Right ventricle myocardium inferior (tissue), 1 donor: ENCODE data around the gene GMPR2. TPM values are rescaled to one million over a fixed set of nuclear protein-coding genes. Genes with fewer than 3 reads are reported as not detected.
A peak's percentile ranks its signal among the peaks of the same experiment; 100 is the strongest.
"Not testable (repeated sequence)": the region's sequence is repeated elsewhere in the genome, so short reads cannot be mapped to it uniquely, and the experiment has no call there.

Source experiments
- ATAC-seq: fragments of 200-7000 bp; cut with Tn5 transposase; one replicate; pipeline ENCODE4 v1.9.1; 2020; ENCODE audit warnings: mild to moderate bottlenecking, moderate library complexity
- DNase-seq: peaks from one replicate; pipeline ENCODE4 v3.0.0; 2021; ENCODE audit errors: missing footprints
- intact Hi-C: fragments of 100-400 bp; cut with DNase I; formaldehyde crosslinking; loops from one replicate; pipeline ENCODE4 v1.11.0; 2022
- total RNA-seq: library from RNA; stranded (reverse); fragmentation: NEBNext Ultra II Directional; extraction: Animal tissue kit (Norgen Biotek cat#: 25700); gene quantifications from one replicate; pipeline ENCODE4 v1.2.1, GENCODE V29; 2021
- donor health status: DM: no; HTN: yes; CAD: no; lungs with severe emphysema.

The GMPR2 gene
- total RNA-seq, 1 donor from 2014 or later: 29.1 TPM

DNA sequence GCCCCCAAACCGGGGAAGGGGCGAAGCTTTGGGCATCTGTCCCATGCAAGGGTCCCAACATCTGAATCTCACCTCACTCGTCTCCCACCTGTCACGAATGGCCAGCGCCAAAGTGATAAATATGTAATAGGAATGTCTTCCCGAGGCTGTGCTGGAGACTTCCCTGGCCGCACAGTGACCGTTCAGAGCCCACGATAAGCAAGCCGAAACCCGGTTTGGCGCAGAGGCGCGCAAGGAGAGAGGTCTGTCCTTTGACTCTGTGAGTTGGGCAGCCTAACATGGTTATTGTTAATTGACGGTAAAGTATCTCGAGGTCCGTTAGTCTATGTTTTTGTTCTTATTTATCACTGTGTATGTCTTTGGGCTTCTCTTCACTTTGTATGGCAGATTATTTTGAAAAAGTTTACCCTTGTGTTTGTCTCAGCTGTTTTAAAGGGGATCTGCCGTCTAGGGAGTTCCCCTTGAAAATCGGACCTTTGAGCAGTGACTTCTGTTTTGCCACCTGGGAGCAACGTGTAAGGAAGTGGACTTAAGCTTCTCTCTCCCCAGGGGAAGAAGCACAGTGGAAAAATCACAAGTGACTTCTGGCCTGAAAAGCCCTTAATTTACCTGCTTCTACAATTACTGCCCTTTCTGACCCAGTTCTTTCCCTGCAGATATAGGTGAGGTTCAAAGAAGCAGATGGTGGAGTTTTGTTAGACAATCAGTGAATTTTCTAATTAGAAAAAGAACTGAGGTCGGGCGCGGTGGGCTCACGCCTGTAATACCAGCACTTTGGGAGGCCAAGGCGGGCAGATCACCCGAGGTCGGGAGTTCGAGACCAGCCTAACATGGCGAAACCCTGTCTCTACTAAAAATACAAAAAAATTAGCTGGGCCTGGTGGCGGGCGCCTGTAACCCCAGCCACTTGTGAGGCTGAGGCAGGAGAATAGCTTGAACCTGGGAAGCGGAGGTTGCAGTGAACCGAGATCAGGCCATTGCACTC is 36.4 kb upstream of the GMPR2 start:
- intact Hi-C loops: no loop called here
- peak; percentile 34 for DNase-seq

DNA sequence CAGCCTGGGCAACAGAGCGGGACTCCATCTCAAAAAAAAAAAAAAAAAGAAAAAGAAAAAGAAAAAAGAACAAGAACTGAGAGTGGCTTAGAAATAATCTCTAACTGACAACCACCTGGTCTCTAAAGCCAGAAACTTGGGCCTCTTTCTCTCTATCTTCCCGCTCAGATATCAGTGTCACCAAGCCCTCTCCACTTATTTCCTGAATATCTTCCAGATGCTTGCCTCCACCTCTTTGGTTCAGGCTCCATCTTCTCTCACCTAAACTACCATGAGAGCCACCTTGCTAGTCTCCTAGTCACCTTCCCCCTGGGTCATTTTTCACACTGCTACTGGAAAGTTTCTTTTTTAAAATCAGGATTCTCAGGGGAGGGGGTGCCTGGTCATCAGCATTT is 35.7 kb upstream of the GMPR2 start:
- DNase-seq (no peak), ATAC-seq (no peak)
- intact Hi-C loops: no loop called here

More for the DNA sequence above, 36.4 kb upstream of the GMPR2 start:
- ATAC-seq: peak; percentile 26

DNA sequence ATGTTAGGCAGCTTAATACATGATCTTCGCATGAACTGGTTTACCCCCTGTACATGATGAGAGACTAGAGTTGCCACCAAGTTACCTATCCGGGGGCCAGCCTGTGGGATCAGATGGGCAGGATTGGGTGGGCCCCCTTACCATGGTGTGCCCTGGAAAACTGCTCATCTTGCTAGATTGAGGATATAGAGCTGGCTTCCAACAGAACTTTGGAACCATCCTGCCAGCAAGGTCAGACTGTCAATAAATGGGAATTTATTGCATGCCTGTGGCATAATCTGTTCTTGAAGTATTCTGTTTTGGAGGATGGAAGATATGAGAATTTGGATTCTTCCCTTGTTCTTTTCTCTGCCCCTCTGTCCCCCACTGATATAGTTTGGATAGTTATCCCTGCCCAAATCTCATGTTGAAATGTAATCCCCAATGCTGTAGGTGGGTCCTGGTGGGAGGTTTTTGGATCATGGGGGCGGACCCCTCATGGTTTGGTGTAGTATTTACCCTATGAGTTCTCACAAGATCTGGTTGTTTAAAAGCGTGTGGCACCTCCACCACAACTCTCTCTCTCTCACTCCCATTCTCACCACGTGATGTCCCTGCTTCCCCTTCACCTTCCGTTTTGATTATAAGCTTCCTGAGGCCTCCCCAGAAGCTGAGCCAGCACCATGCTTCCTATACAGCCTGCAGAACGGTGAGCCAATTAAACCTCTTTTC is 33.8 kb upstream of the GMPR2 start:
- no peak for DNase-seq
- no peak for ATAC-seq
- intact Hi-C loops: no loop called here

GRCh38 chr14:24202538-24202937 is 30.2 kb upstream of the GMPR2 start:
- ATAC-seq, intact Hi-C loops, DNase-seq: not testable (repeated sequence)

- ATAC-seq, DNase-seq, intact Hi-C loops: not testable (repeated sequence)
Observed at GRCh38 chr14:24203249-24203886, 29.4 kb upstream of the GMPR2 start.

DNA sequence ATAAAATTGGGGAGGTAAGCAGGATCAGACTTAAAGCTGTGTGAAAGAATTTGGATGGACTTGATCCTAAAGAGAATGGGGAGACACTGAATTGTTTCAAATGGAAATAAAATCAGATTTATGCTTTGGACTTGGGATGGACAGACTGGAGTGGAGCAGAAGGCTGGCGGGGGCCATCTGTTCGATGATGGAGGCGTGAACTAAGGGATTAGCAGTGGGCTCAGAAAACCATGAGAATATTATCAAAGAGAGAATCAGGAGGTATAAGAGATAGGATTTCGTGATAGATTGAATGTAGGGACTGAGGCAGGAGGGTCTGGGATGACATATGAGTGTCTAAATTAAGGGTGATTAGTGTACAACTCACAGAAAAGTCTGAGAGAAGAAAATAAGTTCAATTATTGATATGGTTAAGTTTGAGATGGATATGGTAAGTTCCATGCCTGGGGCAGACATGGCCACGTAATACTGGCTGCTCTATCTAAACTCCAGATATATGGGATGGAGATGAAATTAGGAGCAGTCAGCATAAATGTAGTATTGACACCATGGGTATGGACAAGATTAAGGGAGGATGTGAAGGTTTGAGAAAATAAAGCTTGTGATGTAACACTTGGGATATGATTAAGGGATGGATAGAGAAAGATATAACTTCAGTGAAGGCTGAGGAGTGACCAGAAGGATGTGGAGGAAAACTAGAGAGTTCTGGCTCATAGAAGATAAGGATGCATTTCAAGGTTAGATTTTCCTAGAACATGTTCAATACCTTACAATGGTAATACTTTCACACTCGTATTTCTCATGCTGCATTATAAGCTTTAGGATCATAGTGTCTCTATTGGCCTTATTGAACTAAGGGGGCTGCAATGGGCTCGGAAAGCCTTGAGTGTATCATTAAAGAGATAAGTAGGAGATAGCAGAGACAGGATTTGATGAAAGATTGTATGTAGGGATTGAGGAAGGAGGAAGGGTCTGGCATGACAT is 28.3 kb upstream of the GMPR2 start:
- no peak for ATAC-seq

DNA sequence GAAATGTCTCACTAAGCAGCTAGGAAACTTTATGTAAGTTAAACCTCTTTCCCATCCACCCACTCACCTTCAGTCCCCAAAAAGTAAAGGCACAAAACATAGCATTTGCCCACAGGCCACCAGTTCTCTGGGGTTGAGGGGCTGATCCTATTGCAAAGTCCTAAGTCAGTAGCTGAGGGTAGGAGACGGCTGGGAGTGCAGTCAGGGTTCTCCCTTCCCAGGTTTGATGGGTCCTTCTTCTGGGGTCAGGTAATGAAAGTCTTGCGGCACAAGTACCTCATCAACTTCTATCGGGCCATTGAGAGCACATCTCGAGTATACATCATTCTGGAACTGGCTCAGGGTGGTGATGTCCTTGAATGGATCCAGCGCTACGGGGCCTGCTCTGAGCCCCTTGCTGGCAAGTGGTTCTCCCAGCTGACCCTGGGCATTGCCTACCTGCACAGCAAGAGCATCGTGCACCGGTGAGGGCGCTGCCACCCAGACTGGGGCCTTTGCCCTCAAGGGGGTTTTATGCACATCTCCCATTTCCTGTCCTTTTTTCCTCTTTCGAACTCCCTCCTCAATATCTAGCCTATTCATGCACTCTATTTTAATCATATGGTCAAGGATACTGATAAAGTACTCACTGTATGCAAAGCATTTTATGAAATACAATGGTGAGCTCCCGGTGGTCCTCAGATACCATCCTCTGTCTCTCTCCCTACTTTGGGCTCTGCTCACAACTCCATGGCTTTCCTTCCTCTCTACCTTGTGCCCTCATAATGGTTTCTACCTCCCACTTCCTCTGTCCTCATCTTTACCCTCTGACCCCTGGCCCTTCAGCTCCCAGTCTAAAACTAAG is 26.2 kb upstream of the GMPR2 start:
- intact Hi-C loops: no loop called here
- DNase-seq (no peak), ATAC-seq (peak; percentile 11)

More for the DNA sequence above, 28.3 kb upstream of the GMPR2 start:
- DNase-seq: no peak
- intact Hi-C loops: no loop called here

DNA sequence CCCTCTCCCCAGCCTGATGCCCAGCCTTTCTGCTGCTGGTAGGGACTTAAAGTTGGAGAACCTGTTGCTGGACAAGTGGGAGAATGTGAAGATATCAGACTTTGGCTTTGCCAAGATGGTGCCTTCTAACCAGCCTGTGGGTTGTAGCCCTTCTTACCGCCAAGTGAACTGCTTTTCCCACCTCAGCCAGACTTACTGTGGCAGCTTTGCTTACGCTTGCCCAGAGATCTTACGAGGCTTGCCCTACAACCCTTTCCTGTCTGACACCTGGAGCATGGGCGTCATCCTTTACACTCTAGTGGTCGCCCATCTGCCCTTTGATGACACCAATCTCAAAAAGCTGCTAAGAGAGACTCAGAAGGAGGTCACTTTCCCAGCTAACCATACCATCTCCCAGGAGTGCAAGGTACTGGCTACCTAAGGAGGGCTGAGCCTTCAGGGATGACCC is 25.6 kb upstream of the GMPR2 start:
- ATAC-seq (no peak), DNase-seq (no peak)
- intact Hi-C loops: no loop called here

DNA sequence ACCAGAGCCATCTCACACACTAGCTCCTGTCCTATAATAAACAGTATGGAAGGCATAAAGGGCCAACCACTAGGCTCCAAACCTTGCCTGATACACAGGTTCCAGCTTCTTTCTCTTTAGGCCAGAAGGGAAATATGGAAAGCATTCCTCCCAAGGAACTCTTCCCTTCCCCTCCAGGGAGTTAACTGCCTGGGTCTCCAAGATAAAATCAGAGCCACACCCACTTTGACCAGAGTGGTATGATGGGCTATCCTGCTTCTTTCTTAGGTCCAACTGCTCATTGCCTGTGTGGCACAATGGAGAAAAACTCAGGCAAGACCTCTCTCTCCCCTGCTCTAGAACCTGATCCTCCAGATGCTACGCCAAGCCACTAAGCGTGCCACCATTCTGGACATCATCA is 25.1 kb upstream of the GMPR2 start:
- ATAC-seq: no peak
- intact Hi-C loops: no loop called here
- DNase-seq: no peak

DNA sequence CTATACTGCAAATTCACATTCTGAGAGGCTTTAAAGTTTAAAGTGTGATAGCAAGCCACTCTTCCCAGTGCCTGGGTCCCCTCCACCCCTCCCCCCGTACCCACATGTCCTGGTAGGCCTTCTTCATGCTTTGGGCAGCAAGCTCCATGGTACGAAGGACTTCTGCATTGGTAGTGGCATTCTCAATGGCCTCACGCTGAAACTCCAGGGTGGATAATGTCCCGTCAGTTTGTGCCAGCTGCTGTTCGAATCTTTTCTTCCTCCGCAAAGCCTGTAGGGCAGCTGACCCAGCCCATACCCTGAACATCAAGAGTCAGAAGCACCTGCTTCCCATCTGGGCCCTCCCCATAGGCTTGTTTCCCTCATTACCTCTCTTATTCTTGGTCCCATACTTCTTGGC is 21.4 kb upstream of the GMPR2 start:
- DNase-seq (no peak), ATAC-seq (no peak)
- intact Hi-C loops: no loop called here

DNA sequence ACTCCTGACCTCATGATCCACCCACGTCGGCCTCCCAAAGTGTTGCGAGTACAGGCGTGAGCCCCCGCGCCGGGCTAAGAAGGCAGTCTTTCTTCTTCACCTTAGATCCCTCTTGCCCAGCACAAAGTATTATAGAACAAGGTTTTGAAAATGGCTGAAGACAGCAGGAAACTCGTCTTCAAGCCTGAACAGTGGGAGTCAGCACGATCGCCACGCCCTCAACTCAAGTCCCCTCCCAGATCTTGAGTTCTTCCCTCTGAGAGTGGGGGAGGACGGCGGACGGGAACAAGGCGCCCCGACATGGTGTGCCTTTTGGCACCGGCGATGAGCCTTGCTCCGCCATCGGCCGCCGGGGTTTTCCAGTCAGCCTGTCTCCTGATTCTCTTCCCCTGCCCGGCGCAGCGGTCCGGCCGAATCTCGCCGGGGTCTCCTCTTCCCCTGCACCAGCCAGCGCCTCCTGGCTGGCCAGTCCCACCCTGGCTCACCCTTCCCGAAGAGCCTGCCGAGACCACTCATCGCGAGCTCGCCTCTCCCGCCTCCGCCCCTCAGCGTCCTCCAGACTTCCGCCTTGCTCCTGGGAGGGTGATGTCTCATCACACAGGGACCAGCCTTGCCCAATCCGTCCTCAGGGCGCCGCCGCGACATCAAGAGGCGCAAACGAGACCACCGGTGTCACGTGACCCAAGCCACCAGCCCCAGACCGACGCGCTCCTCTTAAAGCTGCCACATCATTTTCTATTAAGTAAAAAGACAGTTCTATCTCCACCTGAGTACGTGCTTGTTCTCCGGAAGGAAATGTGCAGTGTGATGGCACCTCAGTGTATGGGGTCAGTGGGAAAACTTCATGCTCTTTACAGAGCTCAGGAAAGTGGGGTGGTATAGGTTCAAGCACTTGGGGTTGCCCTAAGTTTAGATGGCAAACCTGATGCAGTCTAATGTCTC is 19.5 kb upstream of the GMPR2 start, which contains the start of gene CHMP4A:
Gene CHMP4A, minus strand, starts transcription at position 565 of the 942 bp plus-strand sequence. Its CDS starts 49 bp downstream, at position 516.
- intact Hi-C loops: no loop called here
- peak; percentile 98 for DNase-seq
- peak; percentile 91 for ATAC-seq

- ATAC-seq (no peak), DNase-seq (no peak)
- intact Hi-C loops: loop anchor here (2.0 kb wide), 1 partner anchor 29 kb away; the partner anchor contains the start of gene TINF2
Observed at GRCh38 chr14:24213866-24214662, 18.7 kb upstream of the GMPR2 start.

- intact Hi-C loops: loop anchor here (2.0 kb wide), 2 partner anchors 17 to 27 kb away; partner anchors contain the start of genes GMPR2, NEDD8 and TINF2
Observed at GRCh38 chr14:24215495-24216344, 17.0 kb upstream of the GMPR2 start, which contains the start of gene MDP1. MDP1 (minus strand) TSS chr14:24216066; CDS start chr14:24215955, 111 bp downstream.

GRCh38 chr14:24216345-24216699 is 16.4 kb upstream of the GMPR2 start:
- intact Hi-C loops: loop anchor here (2.0 kb wide), 1 partner anchor 16 kb away; the partner anchor contains the start of genes GMPR2 and NEDD8
- no peak for DNase-seq
- no peak for ATAC-seq

More at GRCh38 chr14:24215495-24216344, 17.0 kb upstream of the GMPR2 start, which contains the start of gene MDP1:
- ATAC-seq (peak; percentile 82), DNase-seq (peak; percentile 94)
